ENCODE results near the gene RBM44. TPM values are rescaled to one million over a fixed set of nuclear protein-coding genes. Genes with fewer than 3 reads are reported as not detected.

The RBM44 gene
- total RNA-seq, 1 experiment from 2014 or later: 0.94 TPM

GRCh38 chr2:237863689-237864443 lies 65.3 kb downstream of the RBM44 start:
- Histone ChIP-seq H3K4me1 (replicated peaks; ENCODE audit: insufficient read depth) (peaks cover 91% of the 10 kb centered on the region), H3K4me2 (peak overlapping the region; percentile 69), H3K27ac (peak overlapping the region; percentile 82), H3K9me3 (ENCODE audit: insufficient read depth, low read depth) (no peaks in the 10 kb centered on the region), H3K79me2 (ENCODE audit: low read depth) (peaks cover 68% of the 10 kb centered on the region), H3K4me3 (no peak overlapping the region), H3K27me3 (ENCODE audit: insufficient read depth, low read depth) (no peaks in the 10 kb centered on the region), H4K20me1 (ENCODE audit: insufficient read depth) (no peaks in the 10 kb centered on the region), H3K36me3 (ENCODE audit: low read depth) (no peaks in the 10 kb centered on the region), H3K9me2 (ENCODE audit: insufficient read depth) (no peaks in the 10 kb centered on the region), H3F3A (ENCODE audit: insufficient read depth, low read depth) (peaks cover 66% of the 10 kb centered on the region), H2AFZ (no peak overlapping the region)
- intact Hi-C loops (cut with micrococcal nuclease; ENCODE audit: unreplicated experiment): loop anchor here (2.0 to 10.0 kb wide), 4 partner anchors 103 to 279 kb away; partner anchors contain the start of genes RAB17 and UBE2F
- BruUV-seq (replicated peaks): no TSS peak
- TF ChIP-seq CTCF (conservative IDR thresholded peaks at IDR 0.05) (no peak), EZH2 (IDR thresholded peaks at IDR 0.05; ENCODE audit: low read depth) (no peak)
- ChIA-PET CTCF (interaction anchor here (0.6 kb wide), 1 partner anchor 12 kb away, joined by 3 read pairs; no protein-coding TSS in a partner anchor), POLR2A (ENCODE audit: unreplicated experiment) (no interaction called here)
- peak in 1 of 2 experiments; percentile 63 for DNase-seq

- peak overlapping the region; percentile 69 for H3K4me2 ChIP-seq
Observed at GRCh38 chr2:237864444-237864931, 65.9 kb downstream of the RBM44 start.

More at GRCh38 chr2:237864444-237864931, 65.9 kb downstream of the RBM44 start:
- H2AFZ ChIP-seq: 0 out of 2 replicates have a peak overlapping the region, but pooled peaks have one; percentile 62
- H3K4me1 ChIP-seq (replicated peaks; ENCODE audit: insufficient read depth): peaks cover 94% of the 10 kb centered on the region
- DNase-seq: no peak
- POLR2A ChIA-PET (ENCODE audit: unreplicated experiment): interaction anchor here (0.6 to 1.1 kb wide), 6 partner anchors 12 to 305 kb away, joined by 3 to 31 read pairs (median 17); no protein-coding TSS in a partner anchor
- H3F3A ChIP-seq (ENCODE audit: insufficient read depth, low read depth): peaks cover 66% of the 10 kb centered on the region
- H3K79me2 ChIP-seq (ENCODE audit: low read depth): peaks cover 72% of the 10 kb centered on the region
- BruUV-seq (replicated peaks): no TSS peak
- H3K27ac ChIP-seq: peak overlapping the region; percentile 82
- no peaks in the 10 kb centered on the region for H3K36me3 ChIP-seq (ENCODE audit: low read depth)
- intact Hi-C loops (cut with micrococcal nuclease; ENCODE audit: unreplicated experiment): loop anchor here (2.0 to 10.0 kb wide), 4 partner anchors 102 to 278 kb away; partner anchors contain the start of genes RAB17 and UBE2F
- no peaks in the 10 kb centered on the region for H3K9me3 ChIP-seq (ENCODE audit: insufficient read depth, low read depth)
- no peaks in the 10 kb centered on the region for H3K27me3 ChIP-seq (ENCODE audit: insufficient read depth, low read depth)
- no peaks in the 10 kb centered on the region for H3K9me2 ChIP-seq (ENCODE audit: insufficient read depth)
- no peak for TF ChIP-seq EZH2 (IDR thresholded peaks at IDR 0.05; ENCODE audit: low read depth)
- no peak for TF ChIP-seq CTCF (conservative IDR thresholded peaks at IDR 0.05)
- CTCF ChIA-PET: interaction anchor here (0.6 kb wide), 2 partner anchors 151 to 439 kb away, joined by 4 to 6 read pairs; no protein-coding TSS in a partner anchor
- no peaks in the 10 kb centered on the region for H4K20me1 ChIP-seq (ENCODE audit: insufficient read depth)
- no peak overlapping the region for H3K4me3 ChIP-seq

All from PC-9 (cell line).